DOHH2 (cell line): ENCODE data around the gene PRDM16.
"Not testable (repeated sequence)": the region's sequence is repeated elsewhere in the genome, so short reads cannot be mapped to it uniquely, and the experiment has no call there.

Experiments used
- H3F3A ChIP-seq: fragments of 200-600 bp; sonication (generic), shearing (Covaris generic); 2 replicates; pipeline ENCODE4 v1.6.0; 2016; ENCODE audit warnings: antibody characterized with exemption, mild to moderate bottlenecking; ENCODE audit not compliant: control insufficient read depth, insufficient read depth
- H3K27ac ChIP-seq: fragments of 200-600 bp; sonication (generic); 2 replicates; pipeline ENCODE4 v1.5.1; 2014; ENCODE audit warnings: low read depth, mild to moderate bottlenecking, low read length, moderate library complexity
- H3K27me3 ChIP-seq: fragments of 200-600 bp; sonication (generic); 2 replicates; pipeline ENCODE4 v1.6.1; 2014; ENCODE audit warnings: mild to moderate bottlenecking, low read length, mixed read lengths; ENCODE audit not compliant: control insufficient read depth
- H3K36me3 ChIP-seq: fragments of 200-600 bp; sonication (generic); 2 replicates; pipeline ENCODE4 v1.6.1; 2014; ENCODE audit warnings: mild to moderate bottlenecking, low read length, moderate library complexity, mixed read lengths; ENCODE audit not compliant: control insufficient read depth
- H3K4me1 ChIP-seq: fragments of 200-600 bp; sonication (generic); 2 replicates; pipeline ENCODE4 v1.6.1; 2014; ENCODE audit warnings: mild to moderate bottlenecking, low read length, mixed read lengths; ENCODE audit not compliant: control insufficient read depth
- H3K4me2 ChIP-seq: fragments of 200-600 bp; sonication (generic); 2 replicates; pipeline ENCODE4 v1.6.0; 2014; ENCODE audit warnings: mild to moderate bottlenecking, low read length, moderate library complexity
- H3K4me3 ChIP-seq: fragments of 200-600 bp; sonication (generic); 2 replicates; pipeline ENCODE4 v1.5.1; 2014; ENCODE audit warnings: mild to moderate bottlenecking, low read length, mixed read lengths
- H3K79me2 ChIP-seq: fragments of 200-600 bp; sonication (generic); 2 replicates; pipeline ENCODE4 v1.6.1; 2014; ENCODE audit warnings: mild to moderate bottlenecking, low read length, mixed read lengths; ENCODE audit not compliant: control insufficient read depth
- H3K9me2 ChIP-seq: fragments of 200-600 bp; sonication (generic); replicated peaks from 2 replicates; pipeline ENCODE4 v1.6.1; 2014; ENCODE audit warnings: mild to moderate bottlenecking, low read length, mixed read lengths; ENCODE audit not compliant: control insufficient read depth
- H3K9me3 ChIP-seq: fragments of 200-600 bp; sonication (generic); 2 replicates; pipeline ENCODE4 v1.6.1; 2014; ENCODE audit warnings: antibody characterized with exemption, low read length, mixed read lengths; ENCODE audit not compliant: control insufficient read depth, insufficient read depth
- H4K20me1 ChIP-seq: fragments of 200-600 bp; sonication (generic); 2 replicates; pipeline ENCODE4 v1.6.0; 2014; ENCODE audit warnings: low read depth, mild to moderate bottlenecking, antibody characterized with exemption, low read length, moderate library complexity; ENCODE audit not compliant: control insufficient read depth, insufficient read depth
- CTCF ChIP-seq: fragments of 200-600 bp; sonication (generic); IDR thresholded peaks from one replicate; pipeline ENCODE4 v1.5.1; 2014; ENCODE audit warnings: antibody characterized with exemption, mild to moderate bottlenecking, low read depth, low read length; ENCODE audit not compliant: poor library complexity, severe bottlenecking
- EZH2phosphoT487 ChIP-seq: fragments of 200-600 bp; sonication (generic); IDR thresholded peaks from 2 replicates; pipeline ENCODE4 v1.6.1; 2017; ENCODE audit warnings: borderline replicate concordance, mild to moderate bottlenecking, antibody characterized with exemption, low read length, moderate library complexity, mixed read lengths

PRDM16 gene

DNA sequence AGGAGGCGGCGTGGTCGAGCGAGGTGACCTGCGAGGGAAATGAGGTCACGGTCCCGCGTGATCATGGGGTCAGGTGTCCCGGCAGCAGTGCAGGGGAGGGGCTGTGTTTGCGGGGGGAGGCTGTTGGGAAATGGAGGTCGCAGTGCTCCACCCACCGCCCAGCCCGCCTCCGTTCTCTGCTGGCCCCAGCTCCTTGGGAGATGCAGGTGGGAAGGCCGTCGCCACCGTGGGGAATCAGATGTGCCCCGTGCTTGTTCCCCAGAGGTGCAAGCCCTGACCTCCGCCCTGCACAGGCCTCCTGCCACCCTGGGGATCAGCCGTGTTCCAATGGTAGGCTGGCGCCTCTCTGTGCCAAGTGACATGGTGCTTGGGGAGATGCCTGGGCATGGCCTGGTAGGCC is 95.7 kb downstream of the PRDM16 start:
- no peak overlapping the region for H3K4me2 ChIP-seq
- H3K4me1 ChIP-seq = no peaks in the 10 kb centered on the region
- TF ChIP-seq EZH2phosphoT487 = no peak
- no peak for TF ChIP-seq CTCF
- H3K27me3 ChIP-seq = no peaks in the 10 kb centered on the region
- no peaks in the 10 kb centered on the region for H3K79me2 ChIP-seq
- no peaks in the 10 kb centered on the region for H4K20me1 ChIP-seq
- H3K9me3 ChIP-seq = no peaks in the 10 kb centered on the region
- H3K4me3 ChIP-seq = no peak overlapping the region
- no peak overlapping the region for H3K27ac ChIP-seq
- H3K36me3 ChIP-seq = no peaks in the 10 kb centered on the region
- no peaks in the 10 kb centered on the region for H3K9me2 ChIP-seq
- H3F3A ChIP-seq = no peaks in the 10 kb centered on the region

DNA sequence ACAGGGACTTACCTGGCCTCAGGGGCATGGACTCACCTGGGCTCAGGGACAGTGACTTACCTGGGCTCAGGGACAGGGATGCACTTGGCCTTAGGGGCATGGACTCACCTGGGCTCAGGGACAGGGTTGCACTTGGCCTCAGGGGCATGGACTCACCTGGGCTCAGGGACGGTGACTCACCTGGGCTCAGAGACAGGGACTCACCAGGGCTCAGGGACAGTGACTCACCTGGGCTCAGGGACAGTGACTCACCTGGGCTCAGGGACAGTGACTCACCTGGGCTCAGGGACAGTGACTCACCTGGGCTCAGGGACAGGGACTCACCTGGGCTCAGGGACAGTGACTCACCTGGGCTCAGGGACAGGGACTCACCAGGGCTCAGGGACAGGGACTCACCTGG is 96.2 kb downstream of the PRDM16 start:
- not testable (repeated sequence) for H3K4me1 ChIP-seq, H3K9me2 ChIP-seq, H3K4me3 ChIP-seq, H3F3A ChIP-seq, H3K9me3 ChIP-seq, H4K20me1 ChIP-seq, H3K79me2 ChIP-seq, H3K27me3 ChIP-seq, H3K4me2 ChIP-seq, H3K36me3 ChIP-seq, H3K27ac ChIP-seq

GRCh38 chr1:3166206-3166918 is 97.4 kb downstream of the PRDM16 start:
- Histone ChIP-seq H4K20me1 (no peaks in the 10 kb centered on the region), H3K4me3 (no peak overlapping the region), H3K36me3 (no peaks in the 10 kb centered on the region), H3F3A (no peaks in the 10 kb centered on the region), H3K27me3 (no peaks in the 10 kb centered on the region), H3K9me3 (no peaks in the 10 kb centered on the region), H3K79me2 (no peaks in the 10 kb centered on the region), H3K4me1 (peaks cover 13% of the 10 kb centered on the region), H3K27ac (no peak overlapping the region), H3K9me2 (no peaks in the 10 kb centered on the region), H3K4me2 (no peak overlapping the region)
- TF ChIP-seq CTCF = no peak
- TF ChIP-seq EZH2phosphoT487 = no peak

- Histone ChIP-seq H4K20me1 (no peaks in the 10 kb centered on the region), H3K36me3 (no peaks in the 10 kb centered on the region), H3K9me2 (no peaks in the 10 kb centered on the region), H3K27ac (no peak overlapping the region), H3K4me3 (no peak overlapping the region), H3K4me1 (peaks cover 16% of the 10 kb centered on the region), H3K27me3 (no peaks in the 10 kb centered on the region), H3K79me2 (no peaks in the 10 kb centered on the region), H3K9me3 (no peaks in the 10 kb centered on the region), H3K4me2 (no peak overlapping the region), H3F3A (no peaks in the 10 kb centered on the region)
- TF ChIP-seq EZH2phosphoT487 (no peak), CTCF (no peak)
These were observed 98.3 kb downstream of the PRDM16 start for GRCh38 chr1:3167255-3167654.
